Activated T-cell treated with anti-CD3 and anti-CD28 coated beads, Interleukin-2, amount 50 U/mL, for 48 hours (primary cell): ENCODE measurements around the gene TSHZ1.
"Not testable (repeated sequence)": the region's sequence is repeated elsewhere in the genome, so short reads cannot be mapped to it uniquely, and the experiment has no call there.

Experiments used
- DNase-seq, 2 experiments: peaks; one replicate each; pipeline ENCODE4 v3.0.0-alpha.2; 2020

TSHZ1 gene

GRCh38 chr18:75183524-75183923 is 27.1 kb upstream of the TSHZ1 start:
- no peak for DNase-seq

DNA sequence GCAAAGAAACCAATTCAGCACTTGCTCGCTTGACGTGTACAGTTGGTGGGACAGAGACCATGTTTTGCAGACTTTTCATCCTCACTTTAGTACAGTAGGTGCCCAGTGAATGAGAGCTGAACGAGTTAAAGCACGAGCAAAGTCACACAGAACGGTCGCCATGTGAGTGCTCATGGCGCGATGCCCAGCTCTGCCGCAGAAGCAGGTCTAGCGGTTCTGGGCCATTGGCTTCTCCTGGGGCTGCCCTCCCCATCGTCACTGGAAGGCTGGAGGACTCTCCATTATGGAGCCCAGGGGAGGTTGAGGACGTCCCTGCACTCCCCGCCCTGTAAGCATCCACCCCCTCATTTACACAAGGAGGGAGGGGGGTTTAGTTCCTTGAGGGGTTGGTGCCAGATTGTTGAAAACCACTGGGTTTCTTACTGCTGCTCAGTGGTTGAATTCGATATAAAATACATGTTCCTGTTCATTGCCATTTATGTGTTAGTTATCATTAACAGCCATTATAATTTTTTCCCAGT is 26.6 kb upstream of the TSHZ1 start:
- no peak for DNase-seq

DNA sequence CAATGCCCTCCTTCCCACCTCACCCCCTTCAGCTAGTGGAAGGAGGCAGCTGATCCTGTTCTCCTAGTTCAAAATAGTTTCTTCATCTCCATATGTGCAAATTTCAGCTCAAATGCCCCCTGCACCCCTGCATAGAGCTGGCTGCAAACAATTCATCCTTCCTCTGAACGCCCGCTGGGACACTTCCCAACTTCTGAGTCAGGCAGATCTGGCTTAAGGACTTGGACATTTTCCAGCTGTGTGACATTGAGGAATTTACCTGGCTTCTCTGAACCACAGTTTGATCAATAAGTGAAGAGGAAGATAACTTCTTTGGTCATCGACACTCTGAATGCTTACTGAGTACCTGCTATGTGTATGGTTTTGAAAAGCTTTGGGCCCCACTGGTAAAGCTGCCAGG is 25.1 kb upstream of the TSHZ1 start:
- no peak for DNase-seq

- not testable (repeated sequence) for DNase-seq
Observed at GRCh38 chr18:75187702-75188101, 22.9 kb upstream of the TSHZ1 start.

DNA sequence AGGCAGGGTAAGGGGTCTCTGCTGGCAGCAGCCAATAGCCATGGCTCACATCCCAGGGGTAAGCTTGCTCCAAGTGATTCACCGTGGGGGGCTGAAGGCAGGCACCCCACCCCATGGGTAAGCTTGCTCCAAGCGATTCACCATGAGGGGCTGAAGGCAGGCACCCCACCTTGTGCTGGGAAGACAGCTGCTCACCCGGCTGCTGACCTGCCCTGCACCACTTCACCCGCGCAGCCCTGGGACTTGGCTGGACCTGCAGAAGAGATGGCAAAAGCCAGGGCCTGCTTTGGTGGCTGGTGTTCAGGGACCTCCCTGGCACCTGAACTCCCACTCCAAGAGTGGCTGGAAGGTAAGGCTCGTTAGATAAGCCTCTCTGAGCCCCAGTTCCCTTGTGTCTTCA is 20.9 kb upstream of the TSHZ1 start:
- DNase-seq, result no peak

GRCh38 chr18:75192899-75193298 is 17.7 kb upstream of the TSHZ1 start:
- DNase-seq, result no peak

DNA sequence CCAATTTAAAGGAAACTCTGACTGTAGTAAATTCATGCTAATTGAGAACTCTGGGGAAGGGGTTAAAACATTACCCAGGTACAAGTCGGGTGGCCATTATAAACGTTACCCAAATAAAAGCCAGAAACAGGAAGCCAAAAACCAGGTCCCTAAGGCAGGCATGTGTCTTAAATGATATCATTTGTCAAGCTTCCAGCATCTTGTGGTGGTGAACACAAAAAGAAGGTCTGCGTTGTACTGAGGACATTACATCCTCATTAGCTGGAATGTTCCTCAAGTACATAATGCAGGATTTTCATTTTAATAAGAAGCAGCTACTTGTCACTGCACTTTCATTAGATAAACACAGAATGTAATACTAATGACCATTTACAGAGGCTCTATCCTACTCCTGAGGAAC is 12.6 kb upstream of the TSHZ1 start:
- DNase-seq, result no peak

DNA sequence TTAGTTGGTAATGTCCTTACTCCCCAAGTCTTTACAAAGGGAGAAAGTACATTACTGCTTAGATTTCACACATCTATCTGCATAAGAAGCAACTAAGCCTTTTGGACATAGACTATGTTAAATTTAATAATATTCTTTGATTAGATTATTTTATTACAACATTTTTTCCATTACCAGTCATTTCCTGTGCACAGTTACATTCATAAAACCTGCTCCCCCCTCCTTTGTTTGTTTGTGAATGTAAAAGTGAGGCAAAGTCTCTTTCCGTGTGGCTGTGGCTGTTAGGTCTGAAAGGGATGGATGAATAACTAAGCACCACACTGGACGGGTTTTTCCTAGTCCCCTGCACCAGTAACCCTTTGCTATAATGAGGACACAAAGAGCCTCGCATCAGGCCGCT is 11.3 kb upstream of the TSHZ1 start:
- no peak for DNase-seq

DNA sequence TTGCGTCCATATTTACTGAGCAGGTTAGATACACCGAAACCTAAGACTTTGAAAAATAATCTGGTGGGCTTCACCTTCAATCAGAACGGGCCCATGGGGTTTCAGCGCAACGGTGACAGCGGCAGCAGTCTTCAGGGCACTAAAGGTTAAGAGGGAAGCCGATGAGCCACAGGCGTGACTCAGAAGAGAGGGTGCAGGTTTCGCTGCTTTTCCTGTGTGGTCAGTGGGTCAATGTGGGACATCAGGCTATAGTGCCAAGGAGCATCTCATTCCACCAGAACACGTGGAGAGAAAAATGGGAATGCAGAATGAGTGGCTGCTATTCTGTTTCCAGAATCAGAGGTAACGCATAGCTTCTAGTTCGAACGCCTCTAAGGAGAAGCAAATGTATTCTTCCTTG is 10.5 kb upstream of the TSHZ1 start:
- DNase-seq, result no peak

- DNase-seq, result no peak
Observed at GRCh38 chr18:75200605-75201280, 9.9 kb upstream of the TSHZ1 start.

DNA sequence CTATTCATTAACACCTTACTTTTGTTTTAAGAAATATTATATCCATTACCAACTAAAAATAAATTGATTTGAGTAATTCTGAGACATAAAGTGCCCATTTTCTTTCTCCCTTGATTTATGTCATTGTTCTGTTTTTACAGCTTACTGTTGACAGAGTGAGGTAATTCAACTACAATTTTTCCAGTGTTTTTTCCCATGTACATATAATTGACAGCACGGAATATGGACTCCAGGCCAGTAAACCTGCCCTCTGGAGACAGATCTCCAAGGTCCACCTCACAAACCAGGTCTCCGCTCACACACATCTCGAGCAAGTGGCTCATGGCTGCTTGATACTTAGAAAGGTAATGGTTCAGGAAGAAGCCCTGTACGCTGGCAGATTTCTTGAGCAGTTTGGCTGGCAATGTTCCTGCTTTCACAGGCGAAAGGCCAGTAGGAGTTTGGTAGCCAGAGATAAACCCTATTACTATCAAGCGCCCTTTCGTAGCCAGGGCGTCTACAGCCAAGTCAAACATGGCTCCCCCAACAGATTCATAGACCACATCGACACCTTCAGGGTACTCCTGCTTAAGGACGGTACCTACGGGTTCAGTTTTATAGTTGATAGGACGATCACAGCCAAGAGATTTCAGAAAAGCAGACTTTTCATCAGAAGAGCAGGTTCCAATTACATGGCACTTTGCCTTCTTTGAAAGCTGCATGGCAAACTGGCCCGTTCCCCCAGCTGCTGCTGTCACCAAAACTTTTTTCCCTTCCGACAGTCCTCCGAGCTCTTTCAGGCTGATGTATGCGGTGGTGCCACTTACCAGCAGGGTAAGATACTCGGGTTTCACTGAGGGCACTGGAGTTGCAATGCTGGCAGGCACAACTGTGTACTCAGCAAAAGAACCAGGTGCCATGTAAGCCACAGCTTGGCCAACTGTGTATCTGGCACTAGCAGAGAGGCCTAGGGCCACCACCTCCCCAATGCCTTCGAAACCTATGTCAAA is 9.0 kb upstream of the TSHZ1 start:
- DNase-seq, result no peak

DNA sequence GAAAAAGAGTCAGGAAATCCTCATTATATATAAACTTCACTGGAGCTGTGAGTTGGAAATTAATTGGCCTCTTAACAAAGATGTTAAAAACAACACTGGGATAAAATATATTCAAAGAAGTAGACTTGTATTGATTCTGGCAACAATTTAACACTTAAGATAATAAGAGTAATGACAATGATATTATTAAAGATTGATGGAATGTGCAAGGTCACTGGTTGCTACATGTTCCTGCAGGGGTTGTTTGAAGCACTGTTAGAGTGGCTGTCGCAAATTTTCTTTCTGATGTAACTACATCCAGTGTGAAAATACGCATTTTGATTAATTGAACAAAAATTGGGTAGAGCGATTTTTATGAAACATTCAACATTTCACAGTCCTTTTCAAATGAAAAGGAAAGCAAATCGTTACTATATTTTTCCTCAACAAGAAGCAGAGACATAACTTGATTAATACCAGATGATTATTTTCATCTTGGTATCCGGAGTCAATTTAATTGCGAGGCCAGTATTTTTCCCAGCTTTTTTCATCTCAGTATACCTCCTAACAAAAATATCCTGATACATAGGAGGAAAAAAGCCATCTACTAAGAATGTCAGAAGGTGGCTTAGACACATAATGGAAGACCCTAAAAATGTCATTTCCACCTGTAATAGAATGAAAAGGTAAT is 7.8 kb upstream of the TSHZ1 start:
- DNase-seq, result no peak

DNA sequence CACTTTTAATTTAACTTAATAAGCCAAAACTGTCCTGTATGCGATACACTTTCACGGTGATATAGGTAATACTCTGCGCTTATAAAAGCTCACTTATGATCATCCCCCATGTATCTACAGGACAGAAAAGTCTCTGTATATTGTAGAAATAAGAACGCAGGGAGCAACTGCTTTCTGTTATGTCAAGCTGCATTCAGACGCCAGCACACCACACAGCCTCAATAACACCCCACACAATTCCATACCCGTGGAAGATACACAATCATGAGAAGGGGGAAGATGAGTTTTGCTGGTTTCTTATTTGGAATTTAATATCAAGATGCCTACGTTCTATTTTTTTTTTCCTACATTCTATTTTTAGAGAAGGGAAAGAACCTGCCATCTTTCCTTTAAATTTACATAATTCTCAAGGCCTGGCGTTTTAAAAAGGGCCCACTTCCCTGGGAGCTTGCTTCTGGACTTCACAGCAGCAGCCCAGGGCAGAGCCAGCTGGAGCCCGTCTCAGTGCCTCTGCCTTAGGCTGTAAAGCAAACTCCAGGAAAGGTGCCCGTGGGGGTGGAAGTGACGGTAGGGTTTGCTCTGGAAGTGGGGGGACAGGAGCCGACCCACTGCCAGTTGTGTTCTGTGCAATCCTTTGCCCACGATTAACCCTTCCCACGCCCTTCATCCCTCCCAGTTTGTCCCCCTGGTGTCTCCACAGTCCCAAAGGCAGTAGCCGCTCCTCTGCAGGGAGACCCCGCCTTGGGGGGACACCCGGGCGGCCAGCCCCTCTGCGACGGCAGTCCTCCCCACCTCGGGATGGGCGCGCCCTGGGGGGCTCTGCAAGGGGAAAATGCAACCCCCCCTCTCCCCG is 7.0 kb upstream of the TSHZ1 start:
- DNase-seq, result no peak

GRCh38 chr18:75204269-75204731 is 6.3 kb upstream of the TSHZ1 start:
- no peak for DNase-seq

DNA sequence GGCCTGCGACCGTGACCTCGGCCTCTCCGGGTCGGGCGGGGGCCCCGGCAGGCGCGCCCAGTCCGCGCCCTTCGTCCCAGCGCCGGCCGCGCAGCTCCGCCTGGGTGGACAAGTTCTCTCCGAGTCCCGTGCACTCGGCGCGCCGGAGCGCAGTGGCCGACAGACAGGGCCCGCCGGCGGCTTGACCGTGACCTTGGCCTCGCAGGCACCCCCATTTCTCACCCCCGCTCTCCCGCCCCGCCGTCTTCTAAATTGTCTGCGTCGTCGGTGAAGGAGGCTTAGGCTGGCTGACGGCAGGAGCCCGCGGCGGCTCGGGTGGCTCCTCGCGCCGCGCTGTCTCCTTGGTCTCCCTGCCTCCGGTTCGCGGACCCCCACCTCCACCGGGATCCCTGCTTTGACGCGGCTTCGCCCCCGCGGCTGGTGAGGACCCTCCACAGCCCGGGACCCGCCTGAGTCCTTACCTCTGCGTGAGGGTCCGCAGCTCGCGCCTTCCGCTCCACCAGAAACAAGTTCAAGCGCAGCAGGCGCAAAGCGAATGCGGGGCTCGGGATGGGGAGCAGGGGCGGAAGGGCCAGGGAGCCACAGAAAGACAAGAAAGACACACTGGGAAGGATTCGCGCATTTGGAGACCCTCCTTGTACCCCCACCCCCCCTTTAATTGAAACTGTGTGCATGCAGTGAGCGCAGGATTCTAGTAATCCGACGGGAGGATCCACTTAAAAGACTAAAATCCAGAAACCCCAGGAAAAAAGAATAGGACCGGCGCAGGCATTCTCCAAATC is 5.7 kb upstream of the TSHZ1 start:
- DNase-seq, result peak in 1 of 2 experiments; percentile 30

GRCh38 chr18:75205514-75206132 is 5.0 kb upstream of the TSHZ1 start:
- DNase-seq, result no peak

DNA sequence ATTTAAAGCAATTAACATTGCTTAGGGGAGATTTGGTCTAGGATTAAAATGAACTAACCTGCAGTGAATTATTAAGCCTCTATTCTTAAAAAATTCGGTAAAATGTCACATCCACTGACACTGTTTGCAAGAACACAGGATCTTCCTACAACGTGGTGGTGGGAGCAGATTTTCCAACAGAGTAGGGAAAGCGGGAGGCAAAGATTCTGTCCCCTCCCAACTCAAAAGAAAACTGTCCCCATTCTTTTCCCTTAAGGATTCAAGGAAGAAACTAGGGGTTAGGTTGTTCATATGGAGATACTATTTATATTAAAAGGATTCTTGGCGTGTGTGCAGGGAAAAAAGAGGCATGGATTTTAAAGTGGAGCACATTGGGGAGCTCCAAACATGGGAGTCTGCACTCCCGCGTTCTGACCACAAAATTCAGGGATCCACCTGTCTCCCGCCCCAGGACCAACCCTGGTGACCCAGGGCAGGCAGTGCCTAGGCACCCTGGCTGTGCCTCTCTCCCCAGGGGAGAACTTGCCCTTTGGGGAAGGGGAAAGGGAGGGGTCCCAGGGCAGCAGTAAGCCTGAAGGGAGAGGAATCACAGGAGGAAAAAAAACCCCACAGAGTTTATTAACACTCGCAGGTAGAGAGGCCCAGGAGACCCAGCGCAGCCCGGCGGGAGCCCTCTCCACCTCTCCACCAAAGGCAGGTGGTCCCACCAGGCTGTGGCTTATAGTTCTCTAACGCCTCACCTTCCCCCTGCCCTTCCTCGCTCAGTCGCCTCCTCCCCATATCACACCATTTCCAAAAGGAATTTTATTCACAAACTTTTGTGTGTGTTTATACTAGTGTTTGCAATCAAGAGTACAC is 3.9 kb upstream of the TSHZ1 start:
- no peak for DNase-seq

GRCh38 chr18:75207310-75208154 is 3.1 kb upstream of the TSHZ1 start:
- DNase-seq, result peak in 1 of 2 experiments; percentile 67
